Activated T-cell treated with anti-CD3 and anti-CD28 coated beads, Interleukin-2, amount 50 U/mL, for 72 hours (primary cell): ENCODE results near the gene ISL1. TPM values are rescaled to one million over a fixed set of nuclear protein-coding genes. Genes with fewer than 3 reads are reported as not detected.

ENCODE experiments used
- ATAC-seq, 2 donors: fragments of 150-1000 bp; cut with Tn5 transposase; replicated peaks in 1 of 2; 2 replicates each; pipeline ENCODE4 v1.10.0; 2021; ENCODE audit warnings: moderate library complexity in 2 of 2, mild to moderate bottlenecking in 1 of 2
- DNase-seq, 2 donors: peaks; one replicate each; pipeline ENCODE4 v3.0.0; 2021 to 2022; ENCODE audit warnings: mixed read lengths in 1 of 2
- H3K27ac Mint-ChIP-seq: one replicate; pipeline ENCODE4 v1.8.0; 2022; ENCODE audit warnings: mild to moderate bottlenecking, moderate library complexity, mixed read lengths
- H3K27me3 Mint-ChIP-seq: one replicate; pipeline ENCODE4 v1.8.0; 2022; ENCODE audit warnings: low read depth, mixed read lengths
- H3K36me3 Mint-ChIP-seq, 2 donors: one replicate each; pipeline ENCODE4 v1.8.0; 2022; ENCODE audit warnings: mixed read lengths in 2 of 2, mild to moderate bottlenecking in 1 of 2; ENCODE audit not compliant: insufficient read depth in 2 of 2
- H3K4me1 Mint-ChIP-seq: one replicate; pipeline ENCODE4 v1.8.0; 2022; ENCODE audit warnings: low read depth, mixed read lengths
- H3K4me3 Mint-ChIP-seq, 2 donors: one replicate each; pipeline ENCODE4 v1.8.0; 2022; ENCODE audit warnings: mild to moderate bottlenecking in 2 of 2, mixed read lengths in 2 of 2, moderate library complexity in 2 of 2
- H3K9me3 Mint-ChIP-seq, 2 donors: one replicate each; pipeline ENCODE4 v1.8.0; 2022; ENCODE audit warnings: mixed read lengths in 2 of 2
- total RNA-seq, 2 donors: library from RNA; stranded (reverse); gene quantifications; one replicate each; pipeline ENCODE4 v1.2.3, GENCODE V29; 2022

The ISL1 gene
- total RNA-seq, 2 donors from 2014 or later = not detected

DNA sequence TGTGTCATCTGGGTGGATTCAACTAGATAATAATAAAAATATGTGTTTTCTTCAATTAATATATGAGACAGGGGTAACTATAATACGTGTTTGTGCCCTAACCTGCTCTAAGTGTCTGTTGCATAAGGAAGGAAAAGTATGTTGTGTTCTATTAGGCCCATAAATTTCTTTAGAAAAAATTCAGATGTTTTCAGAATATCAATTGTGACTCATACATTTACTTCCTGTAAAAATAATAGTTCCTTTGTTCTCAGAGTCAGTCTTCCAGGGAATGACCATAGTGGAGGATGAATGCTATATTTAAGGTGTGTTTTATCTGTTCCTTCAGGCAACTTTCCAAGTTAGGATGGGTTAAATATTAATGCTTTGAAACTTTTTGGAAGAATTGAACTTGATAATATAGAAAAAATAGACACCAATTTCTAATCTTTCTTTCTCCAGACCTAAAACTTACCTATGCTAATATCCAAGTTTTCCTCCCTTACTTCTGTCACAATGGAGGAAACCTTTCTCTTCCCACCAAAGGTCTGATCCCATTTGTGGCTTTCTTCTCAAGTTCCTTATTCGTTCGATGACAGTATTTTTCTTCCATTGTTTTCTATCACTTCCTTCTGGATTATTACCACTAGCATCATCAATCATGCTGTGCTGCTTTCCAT is 49.9 kb downstream of the ISL1 start:
- Mint-ChIP-seq H3K27ac (no peak overlapping the region), H3K4me3 (no peak overlapping the region), H3K9me3 (peaks cover 11 to 13% of the 10 kb centered on the region in 2 donors), H3K27me3 (no peaks in the 10 kb centered on the region), H3K36me3 (no peaks in the 10 kb centered on the region), H3K4me1 (no peaks in the 10 kb centered on the region)
- no peak for DNase-seq
- ATAC-seq = no peak

DNA sequence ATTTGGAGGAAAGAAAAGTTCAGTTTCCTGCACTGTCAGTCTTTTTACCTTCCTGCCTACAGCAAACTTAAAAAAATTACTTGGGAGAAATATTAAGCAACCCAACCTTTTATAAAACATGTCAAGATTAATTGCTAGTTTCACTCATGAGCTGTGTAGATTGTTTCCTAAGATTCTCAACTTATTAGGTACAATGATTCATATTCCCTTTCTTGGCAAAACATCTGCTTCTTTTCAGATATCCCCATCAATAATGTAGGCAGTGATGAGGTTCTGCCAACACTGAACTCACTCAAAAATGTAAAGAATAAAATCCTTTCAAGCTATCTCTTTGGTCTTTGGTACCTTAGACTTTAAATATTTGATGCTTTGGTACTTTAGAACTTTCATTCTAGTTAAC is 56.0 kb downstream of the ISL1 start:
- no peaks in the 10 kb centered on the region for H3K36me3 Mint-ChIP-seq
- peaks cover 7 to 8% of the 10 kb centered on the region in 2 donors for H3K9me3 Mint-ChIP-seq
- no peak overlapping the region for H3K4me3 Mint-ChIP-seq
- H3K27ac Mint-ChIP-seq = no peak overlapping the region
- DNase-seq = no peak
- H3K4me1 Mint-ChIP-seq = no peaks in the 10 kb centered on the region
- no peak for ATAC-seq
- no peaks in the 10 kb centered on the region for H3K27me3 Mint-ChIP-seq
